Vagina (tissue), 2 donors: ENCODE measurements around the gene GALNT11.

ENCODE experiments used
- POLR2AphosphoS5 ChIP-seq, 2 donors: sonication (generic); formaldehyde crosslinking; IDR thresholded peaks; one replicate each; pipeline ENCODE4 v1.9.0; 2017; ENCODE audit warnings: antibody characterized with exemption in 2 of 2, mild to moderate bottlenecking in 2 of 2, low read depth in 1 of 2; ENCODE audit not compliant: insufficient read depth in 1 of 2
- TF ChIP-seq, protein P1 (sequence below), 3 experiments: fragments of 450-650 bp in 2 of 3; fragments of 200-600 bp in 1 of 3; sonication (generic) in 1 of 3; IDR thresholded peaks; one replicate each; pipeline ENCODE4 v1.5.1; 2017 to 2019; ENCODE audit warnings: antibody characterized with exemption in 3 of 3, mild to moderate bottlenecking in 2 of 3, moderate library complexity in 2 of 3

DNA sequence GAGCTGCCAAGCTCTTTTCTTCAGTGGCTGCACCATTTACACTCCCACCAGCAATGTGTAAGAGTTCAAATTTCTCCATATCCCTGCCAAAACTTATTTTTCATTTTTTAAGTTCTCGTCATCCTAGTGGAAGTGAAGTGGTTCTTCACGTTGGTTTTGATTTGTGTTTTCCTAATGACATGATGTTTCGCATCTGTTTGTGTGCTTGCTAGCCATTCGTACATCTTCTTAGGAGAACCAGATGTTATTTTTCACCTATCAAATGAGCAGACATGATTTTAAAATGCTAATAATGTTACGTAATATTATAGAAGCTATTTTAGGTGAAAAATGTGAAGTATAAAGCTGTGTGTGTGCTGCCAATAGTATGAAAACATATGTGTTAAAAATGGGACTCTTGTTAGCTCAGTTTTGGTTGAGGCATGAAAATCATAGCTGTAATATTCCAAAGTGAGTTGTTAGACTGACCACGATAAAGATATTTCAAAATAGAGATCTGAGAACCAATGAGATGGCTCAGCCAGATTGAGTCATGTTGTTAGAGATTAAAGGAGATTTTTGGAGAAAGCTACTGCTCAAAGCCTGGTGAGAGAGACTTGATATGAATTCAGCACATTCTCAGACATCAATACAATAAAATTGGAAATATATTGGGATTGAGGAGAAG lies 25.9 kb upstream of the GALNT11 start:
- TF ChIP-seq POLR2AphosphoS5 (IDR thresholded peaks at IDR 0.05; ENCODE audit: insufficient read depth in 1 of 2, low read depth in 1 of 2): no peak
- TF ChIP-seq, protein P1, sequence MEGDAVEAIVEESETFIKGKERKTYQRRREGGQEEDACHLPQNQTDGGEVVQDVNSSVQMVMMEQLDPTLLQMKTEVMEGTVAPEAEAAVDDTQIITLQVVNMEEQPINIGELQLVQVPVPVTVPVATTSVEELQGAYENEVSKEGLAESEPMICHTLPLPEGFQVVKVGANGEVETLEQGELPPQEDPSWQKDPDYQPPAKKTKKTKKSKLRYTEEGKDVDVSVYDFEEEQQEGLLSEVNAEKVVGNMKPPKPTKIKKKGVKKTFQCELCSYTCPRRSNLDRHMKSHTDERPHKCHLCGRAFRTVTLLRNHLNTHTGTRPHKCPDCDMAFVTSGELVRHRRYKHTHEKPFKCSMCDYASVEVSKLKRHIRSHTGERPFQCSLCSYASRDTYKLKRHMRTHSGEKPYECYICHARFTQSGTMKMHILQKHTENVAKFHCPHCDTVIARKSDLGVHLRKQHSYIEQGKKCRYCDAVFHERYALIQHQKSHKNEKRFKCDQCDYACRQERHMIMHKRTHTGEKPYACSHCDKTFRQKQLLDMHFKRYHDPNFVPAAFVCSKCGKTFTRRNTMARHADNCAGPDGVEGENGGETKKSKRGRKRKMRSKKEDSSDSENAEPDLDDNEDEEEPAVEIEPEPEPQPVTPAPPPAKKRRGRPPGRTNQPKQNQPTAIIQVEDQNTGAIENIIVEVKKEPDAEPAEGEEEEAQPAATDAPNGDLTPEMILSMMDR (IDR thresholded peaks at IDR 0.05): no peak
